Measurements from ENCODE around the gene SST. TPM values are rescaled to one million over a fixed set of nuclear protein-coding genes. Genes with fewer than 3 reads are reported as not detected.

The SST gene
- polyA plus RNA-seq (2013, experiment 1 of 2): 2.3 TPM
- 3.4 TPM for polyA plus RNA-seq (2013, experiment 2 of 2)

- Histone ChIP-seq H3K27ac (ENCODE audit: low read depth, low read length) (no peak within 1 kb of the TSS), H3K9ac (ENCODE audit: low read depth, low read length) (no peak within 1 kb of the TSS), H3K36me3 (ENCODE audit: insufficient read depth, low read length) (no peaks in the 10 kb centered on the region), H3K9me3 (ENCODE audit: insufficient read depth, low read depth, low read length) (no peaks in the 10 kb centered on the region), H3K4me1 (ENCODE audit: insufficient read depth, low read length) (peaks cover 4% of the 10 kb centered on the region; the same call in 1 of the 2 replicates), H3K4me3 (ENCODE audit: low read length) (peak within 1 kb of the TSS; percentile 44), H3K27me3 (ENCODE audit: insufficient read depth, low read length) (peaks cover 39% of the 10 kb centered on the region)
- WGBS: 8% methylated on average over 46 of the region's 46 CpGs
Observed at GRCh38 chr3:187669675-187670504, at the start of gene SST. Gene SST, minus strand, starts transcription at chr3:187670394. Its CDS starts 103 bp downstream, at chr3:187670291.

- Histone ChIP-seq H3K36me3 (ENCODE audit: insufficient read depth, low read length) (peaks cover 37% of the 10 kb centered on the region), H3K4me3 (ENCODE audit: low read length) (no peak overlapping the region), H3K9ac (ENCODE audit: low read depth, low read length) (no peak overlapping the region), H3K4me1 (ENCODE audit: insufficient read depth, low read length) (peaks cover 13% of the 10 kb centered on the region), H3K9me3 (ENCODE audit: insufficient read depth, low read depth, low read length) (no peaks in the 10 kb centered on the region), H3K27me3 (ENCODE audit: insufficient read depth, low read length) (no peaks in the 10 kb centered on the region), H3K27ac (ENCODE audit: low read depth, low read length) (peak overlapping the region; percentile 77; the same call in 1 of the 2 replicates)
- WGBS: 62% methylated on average over 6 of the region's 6 CpGs
Observed at GRCh38 chr3:187719628-187720336, 49.6 kb upstream of the SST start.

GRCh38 chr3:187718802-187719201, 48.6 kb upstream of the SST start:
- peaks cover 27% of the 10 kb centered on the region for H3K36me3 ChIP-seq (ENCODE audit: insufficient read depth, low read length)

DNA sequence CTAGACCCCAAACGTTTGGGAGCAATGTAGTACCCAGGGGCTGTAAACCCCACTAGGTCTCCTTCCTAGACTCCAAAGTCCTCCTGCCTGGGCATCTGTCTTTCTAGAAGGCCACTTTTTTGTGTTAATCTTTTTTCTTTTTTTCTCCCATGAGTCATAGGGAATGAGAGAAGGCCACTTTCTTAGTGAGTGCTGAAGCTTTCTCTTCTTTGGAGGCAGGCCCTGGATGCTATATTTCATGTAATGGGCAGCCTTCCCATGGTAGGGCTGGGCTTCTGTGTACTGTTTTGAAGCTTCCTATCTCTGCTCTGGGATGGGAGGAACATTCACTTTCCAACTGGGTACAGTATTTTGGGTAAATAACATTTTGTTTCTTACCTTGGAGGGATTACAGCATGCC, 47.4 kb upstream of the SST start:
- no peak overlapping the region for H3K4me3 ChIP-seq (ENCODE audit: low read length)
- peaks cover 16% of the 10 kb centered on the region for H3K36me3 ChIP-seq (ENCODE audit: insufficient read depth, low read length)
- no peak overlapping the region for H3K27ac ChIP-seq (ENCODE audit: low read depth, low read length)
- WGBS: 81% methylated on average over 1 of the region's 1 CpG
- no peaks in the 10 kb centered on the region for H3K27me3 ChIP-seq (ENCODE audit: insufficient read depth, low read length)
- H3K9ac ChIP-seq (ENCODE audit: low read depth, low read length): no peak overlapping the region
- H3K4me1 ChIP-seq (ENCODE audit: insufficient read depth, low read length): peaks cover 11% of the 10 kb centered on the region
- no peaks in the 10 kb centered on the region for H3K9me3 ChIP-seq (ENCODE audit: insufficient read depth, low read depth, low read length)

More at GRCh38 chr3:187718802-187719201, 48.6 kb upstream of the SST start:
- H3K27me3 ChIP-seq (ENCODE audit: insufficient read depth, low read length): no peaks in the 10 kb centered on the region
- no peak overlapping the region for H3K9ac ChIP-seq (ENCODE audit: low read depth, low read length)
- no peaks in the 10 kb centered on the region for H3K9me3 ChIP-seq (ENCODE audit: insufficient read depth, low read depth, low read length)
- no peak overlapping the region for H3K4me3 ChIP-seq (ENCODE audit: low read length)
- 97% methylated on average over 5 of the region's 5 CpGs for WGBS
- H3K27ac ChIP-seq (ENCODE audit: low read depth, low read length): no peak overlapping the region
- H3K4me1 ChIP-seq (ENCODE audit: insufficient read depth, low read length): peaks cover 13% of the 10 kb centered on the region

- H3K9me3 ChIP-seq (ENCODE audit: insufficient read depth, low read depth, low read length): no peaks in the 10 kb centered on the region
- no peak overlapping the region for H3K9ac ChIP-seq (ENCODE audit: low read depth, low read length)
- H3K27ac ChIP-seq (ENCODE audit: low read depth, low read length): no peak overlapping the region
- H3K36me3 ChIP-seq (ENCODE audit: insufficient read depth, low read length): no peaks in the 10 kb centered on the region
- H3K27me3 ChIP-seq (ENCODE audit: insufficient read depth, low read length): no peaks in the 10 kb centered on the region
- H3K4me3 ChIP-seq (ENCODE audit: low read length): no peak overlapping the region
- 38% methylated on average over 4 of the region's 4 CpGs for WGBS
- peaks cover 3% of the 10 kb centered on the region; the same call in 1 of the 2 replicates for H3K4me1 ChIP-seq (ENCODE audit: insufficient read depth, low read length)
Observed at GRCh38 chr3:187714404-187714979, 44.3 kb upstream of the SST start.

GRCh38 chr3:187713504-187713903, 43.3 kb upstream of the SST start:
- H3K4me1 ChIP-seq (ENCODE audit: insufficient read depth, low read length): no peaks in the 10 kb centered on the region

GRCh38 chr3:187709155-187709554, 39.0 kb upstream of the SST start:
- Histone ChIP-seq H3K27me3 (ENCODE audit: insufficient read depth, low read length) (no peaks in the 10 kb centered on the region), H3K9me3 (ENCODE audit: insufficient read depth, low read depth, low read length) (no peaks in the 10 kb centered on the region), H3K9ac (ENCODE audit: low read depth, low read length) (no peak overlapping the region), H3K36me3 (ENCODE audit: insufficient read depth, low read length) (no peaks in the 10 kb centered on the region), H3K27ac (ENCODE audit: low read depth, low read length) (no peak overlapping the region), H3K4me1 (ENCODE audit: insufficient read depth, low read length) (no peaks in the 10 kb centered on the region), H3K4me3 (ENCODE audit: low read length) (no peak overlapping the region)
- 77% methylated on average over 4 of the region's 4 CpGs for WGBS

More at GRCh38 chr3:187713504-187713903, 43.3 kb upstream of the SST start:
- 87% methylated on average over 2 of the region's 2 CpGs for WGBS
- H3K27ac ChIP-seq (ENCODE audit: low read depth, low read length): no peak overlapping the region
- H3K9ac ChIP-seq (ENCODE audit: low read depth, low read length): no peak overlapping the region
- no peaks in the 10 kb centered on the region for H3K36me3 ChIP-seq (ENCODE audit: insufficient read depth, low read length)
- H3K9me3 ChIP-seq (ENCODE audit: insufficient read depth, low read depth, low read length): no peaks in the 10 kb centered on the region
- no peak overlapping the region for H3K4me3 ChIP-seq (ENCODE audit: low read length)
- H3K27me3 ChIP-seq (ENCODE audit: insufficient read depth, low read length): no peaks in the 10 kb centered on the region

- no peak overlapping the region for H3K4me3 ChIP-seq (ENCODE audit: low read length)
- H3K9ac ChIP-seq (ENCODE audit: low read depth, low read length): no peak overlapping the region
- no peaks in the 10 kb centered on the region for H3K9me3 ChIP-seq (ENCODE audit: insufficient read depth, low read depth, low read length)
- no peak overlapping the region for H3K27ac ChIP-seq (ENCODE audit: low read depth, low read length)
- H3K36me3 ChIP-seq (ENCODE audit: insufficient read depth, low read length): no peaks in the 10 kb centered on the region
- H3K4me1 ChIP-seq (ENCODE audit: insufficient read depth, low read length): no peaks in the 10 kb centered on the region
- no peaks in the 10 kb centered on the region for H3K27me3 ChIP-seq (ENCODE audit: insufficient read depth, low read length)
Observed at GRCh38 chr3:187708696-187709095, 38.5 kb upstream of the SST start.

GRCh38 chr3:187706971-187707370, 36.8 kb upstream of the SST start:
- Histone ChIP-seq H3K4me1 (ENCODE audit: insufficient read depth, low read length) (no peaks in the 10 kb centered on the region), H3K27me3 (ENCODE audit: insufficient read depth, low read length) (no peaks in the 10 kb centered on the region), H3K9ac (ENCODE audit: low read depth, low read length) (no peak overlapping the region), H3K4me3 (ENCODE audit: low read length) (no peak overlapping the region), H3K9me3 (ENCODE audit: insufficient read depth, low read depth, low read length) (no peaks in the 10 kb centered on the region), H3K36me3 (ENCODE audit: insufficient read depth, low read length) (no peaks in the 10 kb centered on the region), H3K27ac (ENCODE audit: low read depth, low read length) (no peak overlapping the region)
- WGBS: 86% methylated on average over 2 of the region's 2 CpGs

DNA sequence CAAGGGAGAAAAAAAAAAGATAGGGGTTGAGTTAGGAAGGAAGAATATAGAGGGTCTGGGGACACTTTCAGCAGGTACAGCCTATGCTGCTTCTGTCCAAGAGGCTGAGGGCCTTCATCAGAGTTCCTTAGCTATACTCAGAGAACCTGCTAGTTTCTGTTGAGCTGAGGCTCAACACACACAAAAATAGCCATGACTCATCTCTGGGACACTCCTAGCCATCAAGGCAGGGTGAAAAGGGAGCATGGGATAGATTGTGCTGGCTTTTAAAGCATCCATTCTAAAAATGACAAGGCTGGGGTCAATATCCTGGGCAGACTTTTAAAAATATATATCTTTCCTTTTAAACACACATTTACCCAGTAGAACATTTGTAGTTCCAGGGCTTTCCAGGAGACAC, 35.0 kb upstream of the SST start:
- Histone ChIP-seq H3K9ac (ENCODE audit: low read depth, low read length) (no peak overlapping the region), H3K4me1 (ENCODE audit: insufficient read depth, low read length) (no peaks in the 10 kb centered on the region), H3K27ac (ENCODE audit: low read depth, low read length) (no peak overlapping the region), H3K4me3 (ENCODE audit: low read length) (no peak overlapping the region), H3K36me3 (ENCODE audit: insufficient read depth, low read length) (no peaks in the 10 kb centered on the region), H3K27me3 (ENCODE audit: insufficient read depth, low read length) (no peaks in the 10 kb centered on the region), H3K9me3 (ENCODE audit: insufficient read depth, low read depth, low read length) (no peaks in the 10 kb centered on the region)

GRCh38 chr3:187702507-187703033, 32.4 kb upstream of the SST start, which contains the start of gene RTP2:
Gene RTP2, minus strand, starts transcription at chr3:187702557. Its CDS starts 429 bp downstream, at chr3:187702128.
- no peak within 1 kb of the TSS for H3K4me3 ChIP-seq (ENCODE audit: low read length)
- H3K9me3 ChIP-seq (ENCODE audit: insufficient read depth, low read depth, low read length): no peaks in the 10 kb centered on the region
- 67% methylated on average over 4 of the region's 4 CpGs for WGBS

More at GRCh38 chr3:187702507-187703033, 32.4 kb upstream of the SST start, which contains the start of gene RTP2:
- Histone ChIP-seq H3K36me3 (ENCODE audit: insufficient read depth, low read length) (no peaks in the 10 kb centered on the region), H3K4me1 (ENCODE audit: insufficient read depth, low read length) (no peaks in the 10 kb centered on the region), H3K27me3 (ENCODE audit: insufficient read depth, low read length) (no peaks in the 10 kb centered on the region), H3K9ac (ENCODE audit: low read depth, low read length) (no peak within 1 kb of the TSS), H3K27ac (ENCODE audit: low read depth, low read length) (no peak within 1 kb of the TSS)

All from HUES64 (cell line).